GM18517 (cell line): ENCODE measurements around the gene SMYD4.
"Not testable (repeated sequence)": the region's sequence is repeated elsewhere in the genome, so short reads cannot be mapped to it uniquely, and the experiment has no call there.

Experiments
- ATAC-seq: cut with Tn5 transposase; IDR thresholded peaks from one replicate; pipeline ENCODE4 v1.9.1; 2021; ENCODE audit warnings: mild to moderate bottlenecking, moderate library complexity; ENCODE audit not compliant: unreplicated experiment

The SMYD4 gene

GRCh38 chr17:1758807-1759206, 70.9 kb downstream of the SMYD4 start:
- ATAC-seq = no peak

DNA sequence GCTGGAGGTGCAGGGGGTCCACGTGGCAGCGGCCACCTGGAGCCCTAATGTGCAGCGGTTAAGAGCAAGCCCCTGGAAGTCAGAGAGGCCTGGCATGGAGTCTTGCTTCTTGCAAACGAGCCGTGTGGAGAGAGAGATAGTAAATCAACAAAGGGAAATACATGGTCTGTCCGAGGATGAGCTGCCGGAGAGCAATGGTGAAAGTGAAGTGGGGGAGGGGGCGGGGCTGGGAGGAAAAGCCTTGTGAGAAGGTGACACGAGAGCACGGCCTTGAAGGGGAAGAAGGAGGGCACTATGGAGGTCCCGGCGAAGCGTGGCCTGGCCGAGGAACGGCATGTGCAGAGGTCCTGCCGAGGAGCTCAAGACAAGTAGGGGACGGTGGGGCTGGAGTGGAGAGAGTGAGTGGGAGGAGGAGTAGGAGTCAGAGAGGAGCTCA, 73.9 kb downstream of the SMYD4 start:
- no peak for ATAC-seq

DNA sequence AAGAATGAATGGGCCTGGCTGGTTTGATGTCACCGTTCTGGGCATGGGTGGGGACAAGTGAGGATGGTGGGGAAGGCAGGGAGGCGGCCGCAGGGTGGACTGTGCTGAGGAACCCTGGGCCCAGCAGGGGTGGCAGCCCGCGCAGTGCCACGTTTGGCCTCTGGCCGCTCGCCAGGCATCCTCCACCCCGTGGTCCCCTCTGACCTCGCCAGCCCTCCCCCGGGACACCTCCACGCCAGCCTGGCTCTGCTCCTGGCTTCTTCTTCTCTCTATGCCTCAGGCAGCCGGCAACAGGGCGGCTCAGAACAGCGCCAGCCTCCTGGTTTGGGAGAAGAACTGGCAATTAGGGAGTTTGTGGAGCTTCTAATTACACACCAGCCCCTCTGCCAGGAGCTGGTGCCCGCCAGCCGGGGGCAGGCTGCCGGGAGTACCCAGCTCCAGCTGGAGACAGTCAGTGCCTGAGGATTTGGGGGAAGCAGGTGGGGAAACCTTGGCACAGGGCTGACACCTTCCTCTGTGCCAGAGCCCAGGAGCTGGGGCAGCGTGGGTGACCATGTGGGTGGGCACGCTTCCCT, 74.4 kb downstream of the SMYD4 start:
- ATAC-seq = no peak

GRCh38 chr17:1754430-1755112, 75.1 kb downstream of the SMYD4 start:
- no peak for ATAC-seq

DNA sequence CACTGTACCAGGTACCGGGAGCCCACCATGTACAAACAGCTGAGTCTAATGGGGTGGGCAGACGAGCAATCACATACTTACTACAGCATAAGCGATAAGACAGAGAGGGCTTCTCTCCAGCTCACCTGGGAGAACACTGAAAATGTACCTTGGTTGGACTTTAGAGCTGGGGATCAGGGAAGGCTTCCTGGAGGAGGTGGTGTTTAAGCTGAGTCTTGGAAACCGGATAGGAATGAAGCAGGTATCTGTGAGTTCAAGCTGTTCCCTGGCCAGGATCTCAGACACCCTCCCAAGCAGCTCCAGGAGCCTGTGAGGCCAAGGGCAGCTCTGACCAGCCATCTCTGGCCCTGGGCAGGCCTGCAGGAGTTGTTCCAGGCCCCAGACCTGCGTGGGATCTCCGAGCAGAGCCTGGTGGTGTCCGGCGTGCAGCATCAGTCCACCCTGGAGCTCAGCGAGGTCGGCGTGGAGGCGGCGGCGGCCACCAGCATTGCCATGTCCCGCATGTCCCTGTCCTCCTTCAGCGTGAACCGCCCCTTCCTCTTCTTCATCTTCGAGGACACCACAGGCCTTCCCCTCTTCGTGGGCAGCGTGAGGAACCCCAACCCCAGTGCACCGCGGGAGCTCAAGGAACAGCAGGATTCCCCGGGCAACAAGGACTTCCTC, 75.8 kb downstream of the SMYD4 start:
- ATAC-seq = no peak

- no peak for ATAC-seq
Measured at GRCh38 chr17:1752425-1753262, 77.1 kb downstream of the SMYD4 start.

GRCh38 chr17:1750628-1751027, 79.1 kb downstream of the SMYD4 start:
- no peak for ATAC-seq

DNA sequence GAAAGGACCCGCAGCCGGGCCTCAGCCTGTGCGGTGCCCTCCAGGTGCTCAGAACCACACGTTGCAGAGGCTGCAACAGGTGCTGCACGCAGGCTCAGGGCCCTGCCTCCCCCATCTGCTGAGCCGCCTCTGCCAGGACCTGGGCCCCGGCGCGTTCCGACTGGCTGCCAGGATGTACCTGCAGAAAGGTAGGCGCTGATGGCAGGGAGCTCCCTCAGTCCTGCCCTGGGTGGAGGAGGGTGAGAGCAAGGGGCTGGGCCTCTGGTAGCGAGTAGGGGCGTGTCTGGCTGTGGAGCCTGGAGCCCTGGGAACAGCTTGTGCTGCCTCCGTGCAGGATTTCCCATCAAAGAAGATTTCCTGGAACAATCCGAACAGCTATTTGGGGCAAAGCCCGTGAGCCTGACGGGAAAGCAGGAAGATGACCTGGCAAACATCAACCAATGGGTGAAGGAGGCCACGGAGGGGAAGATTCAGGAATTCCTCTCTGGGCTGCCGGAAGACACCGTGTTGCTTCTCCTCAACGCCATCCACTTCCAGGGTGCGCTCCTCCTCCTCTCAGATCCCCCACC, 82.6 kb downstream of the SMYD4 start:
- ATAC-seq = no peak

- no peak for ATAC-seq
Measured at GRCh38 chr17:1745513-1746020, 84.1 kb downstream of the SMYD4 start.

DNA sequence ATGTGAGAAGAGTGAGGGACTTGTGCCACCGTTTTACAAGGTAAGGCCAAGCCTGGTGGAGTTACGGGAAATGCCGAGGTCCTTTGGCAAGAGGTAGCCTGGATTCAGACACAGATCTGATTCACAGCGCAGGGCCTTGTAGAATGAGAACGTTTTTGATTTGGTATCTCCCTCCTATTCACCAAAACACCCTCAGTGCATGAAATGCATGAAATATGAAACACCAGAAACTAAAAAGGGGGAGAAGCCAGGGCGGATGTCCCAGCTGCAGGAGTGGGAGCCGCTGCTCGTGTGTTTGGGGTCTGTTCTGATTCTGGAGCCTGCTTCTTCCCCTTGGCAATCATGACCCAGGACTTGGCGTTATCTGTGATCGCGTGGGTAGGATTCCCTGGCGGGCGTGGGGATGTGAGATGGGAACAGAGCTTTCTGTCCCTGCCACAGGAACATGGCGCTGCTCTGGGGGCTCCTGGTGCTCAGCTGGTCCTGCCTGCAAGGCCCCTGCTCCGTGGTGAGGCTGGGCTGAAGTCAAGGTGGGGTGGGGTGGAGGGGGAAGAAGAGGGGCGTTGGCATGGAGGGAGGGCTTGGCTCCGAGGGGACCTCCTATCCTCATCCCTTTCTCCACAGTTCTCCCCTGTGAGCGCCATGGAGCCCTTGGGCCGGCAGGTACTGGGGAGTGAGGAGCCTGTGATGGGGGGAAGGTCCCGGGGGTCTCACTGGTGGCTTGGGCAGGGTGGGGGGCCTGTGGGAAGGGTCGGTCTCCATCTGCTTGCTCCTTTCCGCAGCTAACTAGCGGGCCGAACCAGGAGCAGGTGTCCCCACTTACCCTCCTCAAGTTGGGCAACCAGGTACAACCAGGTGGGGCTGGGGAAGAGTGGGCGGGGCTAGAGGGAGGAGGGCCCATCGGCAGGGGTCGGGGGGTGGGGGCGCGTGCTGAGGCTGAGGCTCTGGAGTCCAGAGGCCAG, 84.9 kb downstream of the SMYD4 start:
- ATAC-seq = no peak

- ATAC-seq = no peak
Measured at GRCh38 chr17:1743088-1743439, 86.6 kb downstream of the SMYD4 start.

GRCh38 chr17:1742371-1743087, 87.2 kb downstream of the SMYD4 start, which contains the start of gene SERPINF2:
SERPINF2 (plus strand) TSS chr17:1742871; CDS start chr17:1744996, 2,125 bp downstream.
- no peak for ATAC-seq

GRCh38 chr17:1741899-1742298, 87.8 kb downstream of the SMYD4 start:
- ATAC-seq = not testable (repeated sequence)

DNA sequence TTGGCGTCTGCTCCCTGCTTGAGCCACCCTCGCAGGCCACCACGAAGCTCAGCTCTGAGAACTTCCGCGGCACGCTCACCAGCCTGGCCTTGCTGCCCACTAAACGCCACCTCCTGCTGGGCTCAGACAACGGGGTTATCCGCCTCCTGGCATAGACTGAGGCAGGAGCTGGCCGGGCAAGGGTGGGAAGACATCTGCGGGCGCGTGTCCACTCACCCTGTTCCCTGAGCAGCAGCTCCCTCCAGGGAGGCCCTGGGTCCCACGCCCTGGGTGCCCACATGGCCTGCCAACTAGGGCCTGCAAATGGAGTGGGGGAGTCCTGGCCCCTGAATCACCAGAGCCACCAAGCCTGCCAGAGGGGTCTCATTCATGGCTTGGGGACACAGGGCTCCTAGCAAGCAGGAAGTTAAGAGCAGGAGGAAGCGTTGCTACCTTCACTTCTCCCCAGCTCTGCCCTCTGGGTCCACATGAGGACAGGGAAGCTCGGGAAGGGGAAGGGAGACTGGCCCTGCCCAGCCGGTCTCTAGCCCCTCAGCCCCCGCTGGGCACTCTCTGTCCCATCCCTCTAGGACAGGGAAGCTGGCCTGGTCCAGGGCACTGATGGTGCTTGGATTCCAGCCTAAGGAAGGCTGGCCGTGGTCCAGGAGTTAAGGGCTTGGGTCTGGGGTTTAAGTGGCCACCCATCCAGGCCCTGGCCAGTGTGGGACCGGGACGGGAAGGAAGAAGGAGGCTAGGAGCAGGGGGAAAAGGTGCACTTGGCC, 92.0 kb downstream of the SMYD4 start:
- no peak for ATAC-seq

GRCh38 chr17:1736348-1737281, 93.1 kb downstream of the SMYD4 start:
- no peak for ATAC-seq

DNA sequence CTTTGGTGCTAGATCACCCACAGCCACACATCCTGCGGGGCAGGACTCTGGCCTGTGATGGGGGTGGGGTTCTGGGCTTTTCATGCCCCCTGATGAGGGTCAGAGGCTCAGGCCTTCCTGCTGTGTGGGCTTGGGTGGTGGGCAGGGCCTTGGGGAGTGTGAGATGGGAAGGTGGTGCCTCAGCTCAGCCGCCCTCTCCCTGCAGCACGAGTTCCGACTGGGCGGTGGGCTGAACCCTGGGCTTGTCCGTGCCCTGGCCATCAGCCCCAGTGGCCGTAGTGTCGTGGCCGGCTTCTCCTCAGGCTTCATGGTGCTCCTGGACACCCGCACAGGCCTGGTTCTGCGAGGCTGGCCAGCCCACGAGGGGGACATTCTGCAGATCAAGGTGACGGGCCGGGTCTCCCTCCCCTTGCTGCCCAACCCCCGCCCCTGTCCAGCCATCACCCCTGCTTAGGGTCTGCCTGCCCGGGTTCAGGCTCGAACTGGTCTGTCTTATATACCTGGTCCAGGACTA, 93.8 kb downstream of the SMYD4 start:
- ATAC-seq = no peak

DNA sequence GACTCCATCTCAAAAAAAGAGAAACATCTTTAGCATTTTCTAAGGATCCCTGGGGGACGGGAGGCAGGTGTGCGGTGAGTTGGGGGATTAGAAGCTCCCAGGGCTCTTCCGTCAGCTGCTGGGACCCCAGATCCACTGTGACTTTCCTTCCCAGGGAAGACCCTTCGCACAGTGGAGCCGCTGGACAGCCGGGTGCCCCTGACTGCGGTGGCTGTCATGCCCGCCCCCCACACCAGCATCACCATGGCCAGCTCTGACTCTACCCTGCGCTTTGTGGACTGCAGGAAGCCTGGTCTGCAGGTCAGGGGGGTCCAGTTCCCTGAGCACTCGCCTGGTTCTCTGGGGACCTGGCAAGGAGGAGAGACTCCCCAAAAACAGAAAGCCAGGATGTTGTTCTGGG, 94.3 kb downstream of the SMYD4 start:
- ATAC-seq = no peak
